COR-L47 (cell line): ENCODE measurements around the gene ARHGAP6.
A peak's percentile ranks its signal among the peaks of the same experiment; 100 is the strongest.
"Not testable (repeated sequence)": the region's sequence is repeated elsewhere in the genome, so short reads cannot be mapped to it uniquely, and the experiment has no call there.

Experiments used
- DNase-seq: peaks from one replicate; lab custom pipeline; 2025; lab: John Stamatoyannopoulos, UW

Gene ARHGAP6

GRCh38 chrX:11171956-11172355 lies 493.8 kb downstream of the ARHGAP6 start:
- DNase-seq, result no peak

GRCh38 chrX:11164433-11164832 lies 501.3 kb downstream of the ARHGAP6 start:
- no peak for DNase-seq

GRCh38 chrX:11159149-11159548 lies 506.6 kb downstream of the ARHGAP6 start:
- no peak for DNase-seq

- DNase-seq, result no peak
These were observed 513.7 kb downstream of the ARHGAP6 start for GRCh38 chrX:11151799-11152559.

- no peak for DNase-seq
These were observed 517.3 kb downstream of the ARHGAP6 start for GRCh38 chrX:11148401-11148800.

- no peak for DNase-seq
These were observed 519.3 kb downstream of the ARHGAP6 start for GRCh38 chrX:11146411-11146810.

- DNase-seq, result peak; percentile 22
These were observed 521.6 kb downstream of the ARHGAP6 start for GRCh38 chrX:11143931-11144678.

GRCh38 chrX:11138498-11139390 lies 527.0 kb downstream of the ARHGAP6 start:
- DNase-seq, result no peak

- no peak for DNase-seq
These were observed 528.1 kb downstream of the ARHGAP6 start for GRCh38 chrX:11137543-11138139.

- DNase-seq, result no peak
These were observed 530.0 kb downstream of the ARHGAP6 start for GRCh38 chrX:11135564-11136185.

GRCh38 chrX:11131146-11131545 lies 534.6 kb downstream of the ARHGAP6 start:
- no peak for DNase-seq

GRCh38 chrX:11130136-11130535 lies 535.6 kb downstream of the ARHGAP6 start:
- DNase-seq, result no peak

GRCh38 chrX:11129534-11130105 lies 536.1 kb downstream of the ARHGAP6 start:
- DNase-seq, result no peak

- no peak for DNase-seq
These were observed 540.7 kb downstream of the ARHGAP6 start for GRCh38 chrX:11125060-11125459.

GRCh38 chrX:11124112-11124511 lies 541.6 kb downstream of the ARHGAP6 start:
- no peak for DNase-seq

GRCh38 chrX:11123087-11123486 lies 542.6 kb downstream of the ARHGAP6 start:
- DNase-seq, result not testable (repeated sequence)

GRCh38 chrX:11119313-11119943 lies 546.3 kb downstream of the ARHGAP6 start:
- no peak for DNase-seq

GRCh38 chrX:11117745-11118144 lies 548.0 kb downstream of the ARHGAP6 start:
- DNase-seq, result no peak

- DNase-seq, result no peak
These were observed 552.0 kb downstream of the ARHGAP6 start for GRCh38 chrX:11113731-11114130.

GRCh38 chrX:11111947-11112346 lies 553.8 kb downstream of the ARHGAP6 start:
- DNase-seq, result peak; percentile 2
